MCF 10A (cell line): ENCODE data around the gene GMDS. TPM values are rescaled to one million over a fixed set of nuclear protein-coding genes. Genes with fewer than 3 reads are reported as not detected.

Experiments
- BruUV-seq: library from RNA; stranded (reverse); fragments of 400-500 nt; replicated peaks from 2 replicates; lab custom pipeline; 2021; lab: Mats Ljungman, UMichigan
- CTCF ChIA-PET: fragments of 300-600 bp; sonication (Branson Sonifier 250); formaldehyde crosslinking; extraction: SDS; loops from one replicate; lab custom pipeline; 2021; ENCODE audit warnings: antibody characterized with exemption, inconsistent platforms; lab: Yijun Ruan, JAX
- POLR2A ChIA-PET: fragments of 300-600, 350-650 bp; sonication (Branson Sonifier 250); formaldehyde crosslinking; extraction: SDS; loops from one replicate; lab custom pipeline; 2020; ENCODE audit warnings: antibody characterized with exemption, inconsistent platforms; lab: Yijun Ruan, JAX
- DNase-seq: peaks from one replicate; pipeline ENCODE4 v3.0.0-alpha.2; 2018; ENCODE audit not compliant: unreplicated experiment
- H3K27ac Mint-ChIP-seq: one replicate; pipeline ENCODE4 v1.8.0; 2022; ENCODE audit warnings: mild to moderate bottlenecking, low read depth, mixed read lengths; ENCODE audit not compliant: unreplicated experiment
- H3K27me3 Mint-ChIP-seq: one replicate; pipeline ENCODE4 v1.8.0; 2022; ENCODE audit warnings: mixed read lengths; ENCODE audit not compliant: insufficient read depth, unreplicated experiment
- H3K36me3 Mint-ChIP-seq: one replicate; pipeline ENCODE4 v1.8.0; 2022; ENCODE audit warnings: mild to moderate bottlenecking, moderate library complexity, mixed read lengths; ENCODE audit not compliant: insufficient read depth, unreplicated experiment
- H3K4me1 Mint-ChIP-seq: one replicate; pipeline ENCODE4 v1.8.0; 2022; ENCODE audit warnings: mixed read lengths; ENCODE audit not compliant: insufficient read depth, unreplicated experiment
- H3K4me3 Mint-ChIP-seq: one replicate; pipeline ENCODE4 v1.8.0; 2022; ENCODE audit warnings: mild to moderate bottlenecking, moderate library complexity, mixed read lengths; ENCODE audit not compliant: unreplicated experiment
- H3K9me3 Mint-ChIP-seq: one replicate; pipeline ENCODE4 v1.8.0; 2022; ENCODE audit warnings: mixed read lengths; ENCODE audit not compliant: unreplicated experiment
- intact Hi-C: fragments of 100-400 bp; cut with micrococcal nuclease; formaldehyde crosslinking; loops from 2 replicates; pipeline ENCODE4 v1.14.1; 2022
- total RNA-seq: library from RNA; stranded (reverse); gene quantifications from 2 replicates; pipeline ENCODE4 v1.2.3, GENCODE V29; 2022
- TF ChIP-seq, protein P1 (sequence below): fragments of 200-600 bp; IDR thresholded peaks from one replicate; pipeline ENCODE4 v1.8.0; 2022; ENCODE audit warnings: antibody characterized with exemption, mild to moderate bottlenecking; ENCODE audit not compliant: unreplicated experiment

GMDS gene
- total RNA-seq, 1 experiment from 2014 or later, result 24.9 TPM

- no peak overlapping the region for H3K27ac Mint-ChIP-seq
- TF ChIP-seq, protein P1, sequence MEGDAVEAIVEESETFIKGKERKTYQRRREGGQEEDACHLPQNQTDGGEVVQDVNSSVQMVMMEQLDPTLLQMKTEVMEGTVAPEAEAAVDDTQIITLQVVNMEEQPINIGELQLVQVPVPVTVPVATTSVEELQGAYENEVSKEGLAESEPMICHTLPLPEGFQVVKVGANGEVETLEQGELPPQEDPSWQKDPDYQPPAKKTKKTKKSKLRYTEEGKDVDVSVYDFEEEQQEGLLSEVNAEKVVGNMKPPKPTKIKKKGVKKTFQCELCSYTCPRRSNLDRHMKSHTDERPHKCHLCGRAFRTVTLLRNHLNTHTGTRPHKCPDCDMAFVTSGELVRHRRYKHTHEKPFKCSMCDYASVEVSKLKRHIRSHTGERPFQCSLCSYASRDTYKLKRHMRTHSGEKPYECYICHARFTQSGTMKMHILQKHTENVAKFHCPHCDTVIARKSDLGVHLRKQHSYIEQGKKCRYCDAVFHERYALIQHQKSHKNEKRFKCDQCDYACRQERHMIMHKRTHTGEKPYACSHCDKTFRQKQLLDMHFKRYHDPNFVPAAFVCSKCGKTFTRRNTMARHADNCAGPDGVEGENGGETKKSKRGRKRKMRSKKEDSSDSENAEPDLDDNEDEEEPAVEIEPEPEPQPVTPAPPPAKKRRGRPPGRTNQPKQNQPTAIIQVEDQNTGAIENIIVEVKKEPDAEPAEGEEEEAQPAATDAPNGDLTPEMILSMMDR, result no peak
- H3K4me3 Mint-ChIP-seq, result no peak overlapping the region
- no peaks in the 10 kb centered on the region for H3K27me3 Mint-ChIP-seq
- no peaks in the 10 kb centered on the region for H3K4me1 Mint-ChIP-seq
- H3K9me3 Mint-ChIP-seq, result no peaks in the 10 kb centered on the region
- DNase-seq, result no peak
- ChIA-PET POLR2A (interaction anchor here (1.1 kb wide), 1 partner anchor 271 kb away, joined by 5 read pairs; no protein-coding TSS in a partner anchor), CTCF (no interaction called here)
- H3K36me3 Mint-ChIP-seq, result no peaks in the 10 kb centered on the region
- intact Hi-C loops, result no loop called here
- BruUV-seq, result no TSS peak
Observed at GRCh38 chr6:1716868-1717267, 528.5 kb downstream of the GMDS start.

- CTCF ChIA-PET, result no interaction called here
- no TSS peak for BruUV-seq
- Mint-ChIP-seq H3K36me3 (no peaks in the 10 kb centered on the region), H3K4me3 (no peak overlapping the region), H3K27ac (no peak overlapping the region), H3K4me1 (no peaks in the 10 kb centered on the region), H3K9me3 (no peaks in the 10 kb centered on the region), H3K27me3 (no peaks in the 10 kb centered on the region)
- POLR2A ChIA-PET, result interaction anchor here (1.1 kb wide), 1 partner anchor 271 kb away, joined by 5 read pairs; no protein-coding TSS in a partner anchor
- TF ChIP-seq, protein P1, result no peak
- intact Hi-C loops, result no loop called here
- no peak for DNase-seq
Observed at GRCh38 chr6:1716396-1716795, 529.0 kb downstream of the GMDS start.

GRCh38 chr6:1715336-1715735, 530.1 kb downstream of the GMDS start:
- H3K4me3 Mint-ChIP-seq, result no peak overlapping the region
- DNase-seq, result no peak
- H3K4me1 Mint-ChIP-seq, result no peaks in the 10 kb centered on the region
- no peak overlapping the region for H3K27ac Mint-ChIP-seq
- TF ChIP-seq, protein P1, result no peak
- no peaks in the 10 kb centered on the region for H3K27me3 Mint-ChIP-seq
- ChIA-PET CTCF (no interaction called here), POLR2A (no interaction called here)
- BruUV-seq, result no TSS peak
- intact Hi-C loops, result no loop called here
- no peaks in the 10 kb centered on the region for H3K36me3 Mint-ChIP-seq
- H3K9me3 Mint-ChIP-seq, result no peaks in the 10 kb centered on the region

- no peak for DNase-seq
- H3K4me3 Mint-ChIP-seq, result no peak overlapping the region
- no peaks in the 10 kb centered on the region for H3K9me3 Mint-ChIP-seq
- BruUV-seq, result no TSS peak
- intact Hi-C loops, result no loop called here
- POLR2A ChIA-PET, result no interaction called here
- no peaks in the 10 kb centered on the region for H3K27me3 Mint-ChIP-seq
- TF ChIP-seq, protein P1, result no peak
- CTCF ChIA-PET, result interaction anchor here (0.7 kb wide), 1 partner anchor 9 kb away, joined by 4 read pairs; no protein-coding TSS in a partner anchor
- no peaks in the 10 kb centered on the region for H3K36me3 Mint-ChIP-seq
- H3K4me1 Mint-ChIP-seq, result no peaks in the 10 kb centered on the region
- no peak overlapping the region for H3K27ac Mint-ChIP-seq
Observed at GRCh38 chr6:1714654-1715053, 530.8 kb downstream of the GMDS start.
